Measurements from ENCODE around the gene RELN. TPM values are rescaled to one million over a fixed set of nuclear protein-coding genes. Genes with fewer than 3 reads are reported as not detected.

Gene RELN
- total and polyA plus RNA-seq, 9 donors, result 0.68 to 8.7 (median 2.7) TPM

DNA sequence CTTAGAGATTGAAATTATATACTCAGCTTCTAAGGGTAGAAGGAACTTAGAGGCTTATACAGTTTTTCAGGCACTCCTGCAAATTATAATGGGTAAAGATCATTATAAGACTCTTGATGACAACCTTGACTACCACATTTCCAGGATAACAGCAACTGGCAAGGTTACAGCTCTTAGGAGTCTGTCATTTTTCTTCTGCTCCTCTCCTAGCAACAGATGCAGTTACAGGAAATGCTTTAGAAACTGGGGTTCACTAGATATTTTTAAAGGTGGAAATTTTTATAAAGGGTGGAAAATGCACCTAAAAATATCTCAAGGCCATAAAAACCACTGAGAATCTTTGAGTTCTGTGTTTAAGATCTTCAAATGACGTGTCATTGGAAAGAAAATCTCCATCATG, 185.8 kb downstream of the RELN start:
- TF ChIP-seq, protein P1, sequence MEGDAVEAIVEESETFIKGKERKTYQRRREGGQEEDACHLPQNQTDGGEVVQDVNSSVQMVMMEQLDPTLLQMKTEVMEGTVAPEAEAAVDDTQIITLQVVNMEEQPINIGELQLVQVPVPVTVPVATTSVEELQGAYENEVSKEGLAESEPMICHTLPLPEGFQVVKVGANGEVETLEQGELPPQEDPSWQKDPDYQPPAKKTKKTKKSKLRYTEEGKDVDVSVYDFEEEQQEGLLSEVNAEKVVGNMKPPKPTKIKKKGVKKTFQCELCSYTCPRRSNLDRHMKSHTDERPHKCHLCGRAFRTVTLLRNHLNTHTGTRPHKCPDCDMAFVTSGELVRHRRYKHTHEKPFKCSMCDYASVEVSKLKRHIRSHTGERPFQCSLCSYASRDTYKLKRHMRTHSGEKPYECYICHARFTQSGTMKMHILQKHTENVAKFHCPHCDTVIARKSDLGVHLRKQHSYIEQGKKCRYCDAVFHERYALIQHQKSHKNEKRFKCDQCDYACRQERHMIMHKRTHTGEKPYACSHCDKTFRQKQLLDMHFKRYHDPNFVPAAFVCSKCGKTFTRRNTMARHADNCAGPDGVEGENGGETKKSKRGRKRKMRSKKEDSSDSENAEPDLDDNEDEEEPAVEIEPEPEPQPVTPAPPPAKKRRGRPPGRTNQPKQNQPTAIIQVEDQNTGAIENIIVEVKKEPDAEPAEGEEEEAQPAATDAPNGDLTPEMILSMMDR (IDR thresholded peaks at IDR 0.05), result no peak
- no peak for TF ChIP-seq POLR2A (IDR thresholded peaks at IDR 0.05)
- TF ChIP-seq EP300 (IDR thresholded peaks at IDR 0.05), result no peak
- Histone ChIP-seq H3K36me3 (no peaks in the 10 kb centered on the region), H3K4me3 (no peak overlapping the region), H3K27me3 (no peaks in the 10 kb centered on the region), H3K4me1 (ENCODE audit: insufficient read depth) (no peaks in the 10 kb centered on the region), H3K9me3 (no peaks in the 10 kb centered on the region), H3K27ac (no peak overlapping the region)
- intact Hi-C loops (cut with DNase I), result no loop called here
- no peak for DNase-seq
- 23 to 46% (median 27%) methylated on average over 1 of the region's 1 CpG for WGBS, 3 donors

DNA sequence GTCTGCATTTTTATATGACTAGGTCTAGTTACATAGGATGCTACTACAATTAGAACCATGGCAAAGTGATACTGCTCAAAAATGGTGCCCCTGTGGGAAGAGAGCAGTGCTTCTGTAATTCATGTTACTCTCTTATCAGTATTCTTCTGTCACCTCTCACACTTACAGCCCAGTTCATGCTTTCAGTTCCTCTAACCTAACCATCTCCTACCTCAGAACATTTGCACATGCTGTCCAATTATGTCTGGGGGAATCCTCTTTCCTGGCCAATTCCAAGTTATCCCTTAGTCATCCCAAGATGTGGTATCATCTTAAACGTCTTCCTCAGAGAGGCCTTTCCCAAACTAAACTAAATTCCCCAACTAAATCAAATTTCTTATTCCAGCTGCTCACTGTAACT, 190.2 kb downstream of the RELN start:
- no peak for DNase-seq
- Histone ChIP-seq H3K4me3 (no peak overlapping the region), H3K9me3 (no peaks in the 10 kb centered on the region), H3K27me3 (no peaks in the 10 kb centered on the region), H3K36me3 (no peaks in the 10 kb centered on the region), H3K27ac (no peak overlapping the region), H3K4me1 (ENCODE audit: insufficient read depth) (no peaks in the 10 kb centered on the region)
- 43 to 56% (median 54%) methylated on average over 1 of the region's 1 CpG for WGBS, 3 donors
- TF ChIP-seq POLR2A (IDR thresholded peaks at IDR 0.05) (no peak), EP300 (IDR thresholded peaks at IDR 0.05) (no peak)
- TF ChIP-seq, protein P1 (IDR thresholded peaks at IDR 0.05), result no peak
- intact Hi-C loops (cut with DNase I), result no loop called here

DNA sequence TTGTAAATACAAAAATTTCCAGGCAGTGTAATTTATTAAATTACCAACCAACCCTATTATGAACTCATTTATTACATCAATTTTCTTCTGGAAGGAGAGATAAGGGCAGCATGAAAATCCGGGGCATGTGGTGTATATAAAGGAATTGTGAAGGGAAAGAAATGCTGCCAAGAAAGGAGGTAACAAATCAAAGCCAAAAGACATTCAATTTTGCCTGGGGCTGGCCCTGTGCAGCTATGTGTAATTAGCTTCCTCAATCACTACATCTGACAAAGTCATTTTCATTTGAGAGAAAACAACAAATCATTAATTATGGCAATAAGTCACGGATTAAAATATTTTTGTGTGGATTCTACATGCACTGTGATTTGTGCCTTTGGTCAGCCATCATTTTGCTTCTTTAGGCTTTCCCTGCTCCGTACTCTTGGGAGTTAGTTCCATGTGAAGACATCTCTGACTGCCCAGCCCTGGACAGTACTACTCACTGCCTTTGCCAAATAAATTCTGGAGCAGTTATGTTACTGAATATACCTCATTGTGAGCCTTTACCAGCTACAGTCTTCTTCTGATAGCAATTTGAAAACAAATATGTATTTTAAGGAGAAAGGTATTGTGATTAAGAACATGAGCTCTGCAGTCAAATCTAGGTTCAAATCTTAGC, 191.7 kb downstream of the RELN start:
- no peaks in the 10 kb centered on the region for H3K36me3 ChIP-seq
- intact Hi-C loops (cut with DNase I), result no loop called here
- H3K4me1 ChIP-seq (ENCODE audit: insufficient read depth), result no peaks in the 10 kb centered on the region
- H3K4me3 ChIP-seq, result no peak overlapping the region
- H3K9me3 ChIP-seq, result no peaks in the 10 kb centered on the region
- TF ChIP-seq EP300 (IDR thresholded peaks at IDR 0.05), result no peak
- TF ChIP-seq POLR2A (IDR thresholded peaks at IDR 0.05), result no peak
- TF ChIP-seq, protein P1 (IDR thresholded peaks at IDR 0.05), result no peak
- WGBS, 3 donors, result 17 to 19% (median 18%) methylated on average over 3 of the region's 3 CpGs
- H3K27ac ChIP-seq, result no peak overlapping the region
- no peaks in the 10 kb centered on the region for H3K27me3 ChIP-seq
- DNase-seq, result no peak

DNA sequence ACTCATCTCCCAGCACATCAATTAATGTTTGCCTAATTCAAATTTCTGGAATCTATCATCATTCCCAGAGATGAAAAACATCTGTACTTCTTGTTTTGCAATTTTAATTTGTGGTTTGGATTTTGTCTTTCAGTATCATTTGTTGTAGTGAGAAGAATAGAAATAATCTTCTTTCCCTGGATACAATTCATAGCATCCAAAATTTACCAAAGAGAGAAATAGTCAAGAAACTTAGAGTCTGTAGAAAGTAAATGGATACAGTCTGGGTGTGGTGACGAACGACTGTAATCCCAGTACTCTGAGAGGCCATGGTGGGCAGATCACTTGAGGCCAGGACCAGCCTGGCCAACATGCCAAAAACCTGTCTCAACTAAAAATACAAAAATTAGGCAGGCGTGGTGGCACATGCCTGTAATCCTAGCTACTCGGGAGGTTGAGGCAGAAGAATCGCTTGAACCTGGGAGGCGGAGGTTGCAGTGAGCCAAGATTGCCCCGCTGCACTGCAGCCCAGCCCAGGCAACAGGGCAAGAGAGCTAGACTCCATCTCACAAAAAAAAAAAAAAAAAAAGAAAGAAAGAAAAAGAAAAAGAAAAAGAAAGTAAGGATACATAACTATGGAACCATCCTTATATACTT, 193.0 kb downstream of the RELN start:
- no peaks in the 10 kb centered on the region for H3K36me3 ChIP-seq
- no peak overlapping the region for H3K27ac ChIP-seq
- no peak for TF ChIP-seq POLR2A (IDR thresholded peaks at IDR 0.05)
- TF ChIP-seq, protein P1 (IDR thresholded peaks at IDR 0.05), result no peak
- no peak for TF ChIP-seq EP300 (IDR thresholded peaks at IDR 0.05)
- no peaks in the 10 kb centered on the region for H3K4me1 ChIP-seq (ENCODE audit: insufficient read depth)
- H3K9me3 ChIP-seq, result no peaks in the 10 kb centered on the region
- H3K27me3 ChIP-seq, result no peaks in the 10 kb centered on the region
- no peak overlapping the region for H3K4me3 ChIP-seq
- WGBS, 3 donors, result 87 to 88% (median 87%) methylated on average over 7 of the region's 7 CpGs
- DNase-seq, result no peak
- intact Hi-C loops (cut with DNase I), result no loop called here
